Activated CD8-positive, alpha-beta T cell treated with anti-CD3 and anti-CD28 coated beads, Interleukin-2, amount 10 ng/mL, durations not matched to agents 7 days and 5 days (primary cell): ENCODE data around the gene ZNF81. TPM values are rescaled to one million over a fixed set of nuclear protein-coding genes. Genes with fewer than 3 reads are reported as not detected.
"Not testable (repeated sequence)": the region's sequence is repeated elsewhere in the genome, so short reads cannot be mapped to it uniquely, and the experiment has no call there.

Source experiments
- ATAC-seq: fragments of 150-1000 bp; cut with Tn5 transposase; one replicate; pipeline ENCODE4 v1.10.0; 2021; ENCODE audit warnings: moderate library complexity
- CTCF ChIA-PET: fragments of 350-600 bp; sonication (Branson Sonifier 250); formaldehyde crosslinking; loops from one replicate; lab custom pipeline; 2021; ENCODE audit warnings: antibody characterized with exemption; lab: Charles Lee
- POLR2A ChIA-PET: fragments of 350-600 bp; sonication (Branson Sonifier 250); formaldehyde crosslinking; loops from one replicate; lab custom pipeline; 2021; ENCODE audit warnings: antibody characterized with exemption; lab: Charles Lee
- DNase-seq: peaks from one replicate; pipeline ENCODE4 v3.0.0-alpha.2; 2020
- H3K27ac Mint-ChIP-seq: one replicate; pipeline ENCODE4 v1.8.0; 2021; ENCODE audit warnings: mild to moderate bottlenecking, mixed read lengths
- H3K27me3 Mint-ChIP-seq: one replicate; pipeline ENCODE4 v1.8.0; 2021; ENCODE audit warnings: low read depth, mixed read lengths
- H3K36me3 Mint-ChIP-seq: one replicate; pipeline ENCODE4 v1.8.0; 2021; ENCODE audit warnings: low read depth, mixed read lengths
- H3K4me1 Mint-ChIP-seq: one replicate; pipeline ENCODE4 v1.8.0; 2021; ENCODE audit warnings: low read depth, mixed read lengths
- H3K4me3 Mint-ChIP-seq: one replicate; pipeline ENCODE4 v1.8.0; 2021; ENCODE audit warnings: mild to moderate bottlenecking, mixed read lengths
- H3K9me3 Mint-ChIP-seq: one replicate; pipeline ENCODE4 v1.8.0; 2022; ENCODE audit warnings: mixed read lengths; ENCODE audit not compliant: insufficient read depth
- total RNA-seq, 2 experiments: library from RNA; stranded (reverse); gene quantifications; one replicate each; pipeline ENCODE4 v1.2.3, GENCODE V29; 2021

ZNF81 gene
- total RNA-seq, 2 experiments from 2014 or later: 9.4 to 10.4 TPM

DNA sequence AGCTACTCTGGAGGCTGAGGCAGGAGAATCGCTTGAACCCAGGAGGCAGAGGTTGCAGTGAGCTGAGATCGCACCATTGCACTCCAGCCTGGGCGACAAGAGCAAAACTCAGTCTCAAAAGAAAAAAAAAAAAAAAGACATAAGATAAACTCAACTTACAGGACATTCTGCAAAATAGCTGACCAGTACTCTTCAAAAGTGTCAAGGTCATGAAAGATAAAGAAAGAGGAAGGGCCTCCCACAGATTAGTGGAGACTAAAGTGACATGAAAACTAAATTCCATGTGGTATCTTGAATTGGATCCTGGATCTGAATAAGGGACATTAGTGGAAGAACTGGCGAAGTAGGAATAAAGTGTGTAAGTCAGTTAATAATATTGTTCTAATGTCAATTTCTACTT is 103.7 kb downstream of the ZNF81 start:
- H3K27ac Mint-ChIP-seq: no peak overlapping the region
- H3K4me3 Mint-ChIP-seq: no peak overlapping the region
- DNase-seq (no peak), ATAC-seq (no peak)
- CTCF ChIA-PET: no interaction called here
- H3K4me1 Mint-ChIP-seq: peaks cover 7% of the 10 kb centered on the region
- peaks cover 3% of the 10 kb centered on the region for H3K36me3 Mint-ChIP-seq
- POLR2A ChIA-PET: no interaction called here
- H3K9me3 Mint-ChIP-seq: no peaks in the 10 kb centered on the region
- H3K27me3 Mint-ChIP-seq: no peaks in the 10 kb centered on the region

DNA sequence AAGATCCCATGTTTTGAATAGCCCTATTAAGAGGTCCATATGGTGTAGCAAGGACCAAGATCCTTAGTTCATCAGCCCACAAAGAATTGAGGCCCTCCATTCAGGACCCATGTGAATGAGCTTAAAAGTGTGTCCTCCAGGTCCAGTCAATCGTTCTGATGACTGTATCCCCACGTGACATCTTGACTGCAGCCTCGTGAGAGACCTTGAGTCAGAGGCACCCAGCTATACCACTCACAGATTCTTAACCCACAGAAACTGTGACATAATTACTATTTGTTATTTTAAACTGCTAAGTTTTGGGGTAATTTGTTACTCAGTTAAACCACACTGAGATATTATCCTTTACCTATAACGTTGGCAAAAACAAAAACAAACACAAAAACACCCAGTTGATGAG is 104.7 kb downstream of the ZNF81 start:
- CTCF ChIA-PET: no interaction called here
- H3K27ac Mint-ChIP-seq: no peak overlapping the region
- POLR2A ChIA-PET: no interaction called here
- no peaks in the 10 kb centered on the region for H3K27me3 Mint-ChIP-seq
- DNase-seq (no peak), ATAC-seq (no peak)
- H3K4me1 Mint-ChIP-seq: peaks cover 4% of the 10 kb centered on the region
- H3K9me3 Mint-ChIP-seq: no peaks in the 10 kb centered on the region
- H3K36me3 Mint-ChIP-seq: peaks cover under 1% of the 10 kb centered on the region
- no peak overlapping the region for H3K4me3 Mint-ChIP-seq

- POLR2A ChIA-PET, CTCF ChIA-PET: not testable (repeated sequence)
These were observed 118.6 kb downstream of the ZNF81 start for GRCh38 chrX:47955295-47955694.

GRCh38 chrX:47956016-47956415 is 119.3 kb downstream of the ZNF81 start:
- POLR2A ChIA-PET: no interaction called here
- Mint-ChIP-seq H3K9me3 (no peaks in the 10 kb centered on the region), H3K4me3 (no peak overlapping the region), H3K4me1 (no peaks in the 10 kb centered on the region), H3K27me3 (no peaks in the 10 kb centered on the region), H3K36me3 (no peaks in the 10 kb centered on the region), H3K27ac (no peak overlapping the region)
- CTCF ChIA-PET: no interaction called here
- DNase-seq: no peak
- no peak for ATAC-seq

More at GRCh38 chrX:47955295-47955694, 118.6 kb downstream of the ZNF81 start:
- H3K27me3 Mint-ChIP-seq, ATAC-seq, H3K4me3 Mint-ChIP-seq, H3K36me3 Mint-ChIP-seq, H3K27ac Mint-ChIP-seq, DNase-seq, H3K9me3 Mint-ChIP-seq, H3K4me1 Mint-ChIP-seq: not testable (repeated sequence)

- H3K27me3 Mint-ChIP-seq, POLR2A ChIA-PET, H3K36me3 Mint-ChIP-seq, H3K9me3 Mint-ChIP-seq, CTCF ChIA-PET, DNase-seq, H3K4me1 Mint-ChIP-seq, ATAC-seq, H3K4me3 Mint-ChIP-seq, H3K27ac Mint-ChIP-seq: not testable (repeated sequence)
These were observed 121.5 kb downstream of the ZNF81 start for GRCh38 chrX:47958206-47958605.

DNA sequence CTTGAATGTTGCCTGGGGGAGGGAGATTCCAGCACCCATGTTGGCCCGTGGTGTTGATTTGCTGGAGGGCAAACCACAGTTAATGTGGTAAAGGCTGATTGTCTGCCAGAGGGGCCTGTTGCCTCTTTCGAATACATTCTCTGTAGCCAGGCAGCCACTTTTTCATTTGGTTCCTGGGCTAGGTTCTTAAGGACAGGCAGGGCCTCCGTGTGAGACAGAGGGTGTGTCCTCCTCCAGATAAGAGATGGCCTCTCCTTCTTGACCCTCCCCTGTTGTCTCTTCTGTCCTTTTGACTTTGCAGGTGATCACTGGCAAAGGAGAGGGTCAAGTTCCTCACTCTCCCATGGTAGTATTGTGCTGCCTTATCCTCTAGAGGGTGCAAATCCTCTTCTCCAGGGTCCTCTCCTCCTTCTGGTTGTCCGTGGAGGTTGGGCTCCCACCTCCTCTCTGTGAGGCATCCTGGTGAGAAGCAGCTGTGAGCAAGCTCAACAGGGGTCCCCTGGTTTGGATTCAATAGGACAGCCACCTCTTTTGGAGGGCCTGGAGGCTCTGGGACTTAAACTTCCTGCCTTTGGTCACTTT is 122.2 kb downstream of the ZNF81 start:
- no peaks in the 10 kb centered on the region for H3K27me3 Mint-ChIP-seq
- H3K4me1 Mint-ChIP-seq: no peaks in the 10 kb centered on the region
- no peak overlapping the region for H3K4me3 Mint-ChIP-seq
- no peaks in the 10 kb centered on the region for H3K36me3 Mint-ChIP-seq
- H3K27ac Mint-ChIP-seq: no peak overlapping the region
- ATAC-seq (peak; percentile 68), DNase-seq (peak; percentile 27)
- no peaks in the 10 kb centered on the region for H3K9me3 Mint-ChIP-seq
- ChIA-PET CTCF (interaction anchor here (0.9 to 1.1 kb wide), 4 partner anchors 20 to 106 kb away, joined by 3 to 5 read pairs (median 3); no protein-coding TSS in a partner anchor), POLR2A (no interaction called here)

- ATAC-seq (no peak), DNase-seq (no peak)
- Mint-ChIP-seq H3K4me3 (no peak overlapping the region), H3K27me3 (no peaks in the 10 kb centered on the region), H3K36me3 (no peaks in the 10 kb centered on the region), H3K27ac (no peak overlapping the region), H3K4me1 (no peaks in the 10 kb centered on the region), H3K9me3 (peaks cover 6% of the 10 kb centered on the region)
- POLR2A ChIA-PET: no interaction called here
- CTCF ChIA-PET: no interaction called here
These were observed 123.7 kb downstream of the ZNF81 start for GRCh38 chrX:47960406-47960805.

- H3K27me3 Mint-ChIP-seq, H3K9me3 Mint-ChIP-seq, H3K4me3 Mint-ChIP-seq, H3K27ac Mint-ChIP-seq, CTCF ChIA-PET, ATAC-seq, H3K4me1 Mint-ChIP-seq, H3K36me3 Mint-ChIP-seq, POLR2A ChIA-PET, DNase-seq: not testable (repeated sequence)
These were observed 125.1 kb downstream of the ZNF81 start for GRCh38 chrX:47961830-47962229.

DNA sequence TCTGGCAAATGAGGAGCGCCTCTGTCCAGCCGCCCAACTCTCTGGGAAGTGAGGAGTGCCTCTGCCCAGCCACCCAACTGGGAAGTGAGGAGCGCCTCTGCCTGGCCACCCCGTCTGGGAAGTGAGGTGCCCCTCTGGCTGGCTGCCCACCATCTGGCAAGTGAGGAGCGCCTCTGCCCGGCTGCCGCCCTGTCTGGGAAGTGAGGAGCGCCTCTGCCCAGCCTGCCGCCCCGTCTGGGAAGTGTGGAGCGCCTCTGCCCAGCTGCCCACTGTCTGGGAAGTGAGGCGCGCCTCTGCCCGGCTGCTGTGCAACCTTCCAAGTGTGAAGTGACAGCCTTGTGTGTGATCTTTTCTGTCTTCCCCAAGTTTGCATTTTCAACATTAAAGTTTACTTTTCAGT is 128.8 kb downstream of the ZNF81 start:
- DNase-seq, H3K9me3 Mint-ChIP-seq, H3K36me3 Mint-ChIP-seq, H3K4me3 Mint-ChIP-seq, CTCF ChIA-PET, H3K27me3 Mint-ChIP-seq, ATAC-seq, H3K27ac Mint-ChIP-seq, POLR2A ChIA-PET, H3K4me1 Mint-ChIP-seq: not testable (repeated sequence)

Other genes with a start within 250 kb of the ZNF81 start
- gene SYN1, start 217.0 kb upstream of the ZNF81 start, total RNA-seq: under 1 TPM; 0.57 to 0.58 TPM
- gene CFP, start 207.0 kb upstream of the ZNF81 start, total RNA-seq: 10 to 100 TPM; 11.5 to 13.1 TPM
- 10 to 100 TPM; 56.9 to 58.7 TPM for gene ELK1, start 186.3 kb upstream of the ZNF81 start, total RNA-seq
- 100 to 1,000 TPM; 148 to 156 TPM for gene UXT, start 177.7 kb upstream of the ZNF81 start, total RNA-seq
- 10 to 100 TPM in 1 of 2 experiments, 1 to 10 TPM in 1; 9.0 to 10.2 TPM for gene ZNF182, start 167.1 kb downstream of the ZNF81 start, total RNA-seq
- gene SPACA5, start 170.1 kb downstream of the ZNF81 start, total RNA-seq: not detected
- 1 to 10 TPM in 1 of 2 experiments, under 1 TPM in 1; 0.99 to 1.6 TPM for gene ZNF630, start 234.7 kb downstream of the ZNF81 start, total RNA-seq